Neural cell (in vitro differentiated cells): Measurements from ENCODE around the gene GJA3. TPM values are rescaled to one million over a fixed set of nuclear protein-coding genes. Genes with fewer than 3 reads are reported as not detected.
A peak's percentile ranks its signal among the peaks of the same experiment; 100 is the strongest.

ENCODE experiments used
- H2AFZ ChIP-seq: fragments of 200-600, 300-800 bp; sonication (generic), shearing (Covaris generic); 2 replicates; pipeline ENCODE4 v1.6.0; 2014; ENCODE audit warnings: low read depth, mild to moderate bottlenecking, antibody characterized with exemption, low read length, moderate library complexity
- H3F3A ChIP-seq: fragments of 200-600 bp; shearing (Covaris generic); 2 replicates; pipeline ENCODE4 v1.6.1; 2016; ENCODE audit warnings: mild to moderate bottlenecking, moderate library complexity, mixed read lengths, antibody characterized with exemption, low read length; ENCODE audit not compliant: insufficient read depth, poor library complexity, severe bottlenecking
- H3K27ac ChIP-seq: fragments of 200-600, 300-800 bp; sonication (generic), shearing (Covaris generic); 2 replicates; pipeline ENCODE4 v1.5.1; 2014; ENCODE audit warnings: mild to moderate bottlenecking, low read length, moderate library complexity
- H3K27me3 ChIP-seq: fragments of 300-800, 200-600 bp; sonication (generic), shearing (Covaris generic); 2 replicates; pipeline ENCODE4 v1.6.0; 2014; ENCODE audit warnings: mild to moderate bottlenecking, low read depth, low read length, moderate library complexity; ENCODE audit not compliant: insufficient read depth
- H3K36me3 ChIP-seq: fragments of 300-800, 200-600 bp; sonication (generic), shearing (Covaris generic); 2 replicates; pipeline ENCODE4 v1.5.1; 2014; ENCODE audit warnings: mild to moderate bottlenecking, antibody characterized with exemption, low read length, moderate library complexity; ENCODE audit not compliant: insufficient read depth
- H3K4me2 ChIP-seq: fragments of 300-800, 200-600 bp; sonication (generic), shearing (Covaris generic); 2 replicates; pipeline ENCODE4 v1.6.0; 2014; ENCODE audit warnings: mild to moderate bottlenecking, low read length
- H3K4me3 ChIP-seq: fragments of 300-800, 200-600 bp; sonication (generic), shearing (Covaris generic); 2 replicates; pipeline ENCODE4 v1.5.1; 2014; ENCODE audit warnings: mild to moderate bottlenecking, low read length, moderate library complexity
- H3K79me2 ChIP-seq: fragments of 200-600 bp; shearing (Covaris generic); replicated peaks from 2 replicates; pipeline ENCODE4 v1.6.0; 2014; ENCODE audit warnings: mild to moderate bottlenecking, low read length, moderate library complexity; ENCODE audit not compliant: insufficient read depth
- H3K9ac ChIP-seq: fragments of 300-800, 200-600 bp; sonication (generic), shearing (Covaris generic); 2 replicates; pipeline ENCODE4 v1.6.1; 2016; ENCODE audit warnings: mild to moderate bottlenecking, low read length, mixed read lengths
- H3K9me2 ChIP-seq: fragments of 200-600 bp; shearing (Covaris generic); 2 replicates; pipeline ENCODE4 v1.6.1; 2016; ENCODE audit warnings: mild to moderate bottlenecking, low read length, mixed read lengths; ENCODE audit not compliant: insufficient read depth
- H3K9me3 ChIP-seq: fragments of 200-600, 300-800 bp; sonication (generic), shearing (Covaris generic); 2 replicates; pipeline ENCODE4 v1.6.1; 2016; ENCODE audit warnings: mild to moderate bottlenecking, mixed run types, low read length, moderate library complexity, mixed read lengths
- H4K20me1 ChIP-seq: fragments of 200-600 bp; shearing (Covaris generic); 2 replicates; pipeline ENCODE4 v1.6.1; 2016; ENCODE audit warnings: mild to moderate bottlenecking, mixed run types; ENCODE audit not compliant: insufficient read depth
- EP300 ChIP-seq: fragments of 450-650 bp; conservative IDR thresholded peaks from 2 replicates; pipeline ENCODE4 v1.6.1; 2014; ENCODE audit warnings: antibody characterized with exemption, mild to moderate bottlenecking, moderate library complexity; ENCODE audit not compliant: poor library complexity, severe bottlenecking
- EZH2 ChIP-seq: fragments of 200-600, 300-800 bp; shearing (Covaris generic), sonication (generic); IDR thresholded peaks from 2 replicates; pipeline ENCODE4 v1.6.1; 2014; ENCODE audit warnings: antibody characterized with exemption, low read length, borderline replicate concordance, mild to moderate bottlenecking; ENCODE audit not compliant: insufficient read depth, poor library complexity, severe bottlenecking
- MXI1 ChIP-seq: fragments of 450-650 bp; conservative IDR thresholded peaks from 2 replicates; pipeline ENCODE4 v1.6.1; 2014; ENCODE audit warnings: antibody characterized with exemption, mild to moderate bottlenecking; ENCODE audit not compliant: poor library complexity, severe bottlenecking
- POLR2AphosphoS5 ChIP-seq: IDR thresholded peaks from 2 replicates; pipeline ENCODE4 v1.6.1; 2012
- RAD21 ChIP-seq: fragments of 450-650 bp; conservative IDR thresholded peaks from 2 replicates; pipeline ENCODE4 v1.6.1; 2014; ENCODE audit warnings: antibody characterized with exemption, mild to moderate bottlenecking, moderate library complexity
- REST ChIP-seq: IDR thresholded peaks from 2 replicates; pipeline ENCODE4 v1.6.1; 2012; ENCODE audit warnings: borderline replicate concordance
- SMC3 ChIP-seq: fragments of 450-650 bp; conservative IDR thresholded peaks from 2 replicates; pipeline ENCODE4 v1.6.1; 2014; ENCODE audit warnings: antibody characterized with exemption, mild to moderate bottlenecking, moderate library complexity; ENCODE audit not compliant: poor library complexity
- TAF1 ChIP-seq: IDR thresholded peaks from 2 replicates; pipeline ENCODE4 v1.6.1; 2012; ENCODE audit warnings: low read depth
- polyA plus RNA-seq: library from polyadenylated mRNA; depleted of rRNA; stranded (reverse); fragments of >200 nt; gene quantifications from 2 replicates; pipeline ENCODE4 v1.2.3, GENCODE V29; 2014
- TF ChIP-seq, protein P1 (sequence below): fragments of 450-650 bp; IDR thresholded peaks from 2 replicates; pipeline ENCODE4 v1.5.1; 2014; ENCODE audit warnings: antibody characterized with exemption, mild to moderate bottlenecking, moderate library complexity; ENCODE audit not compliant: poor library complexity, severe bottlenecking

The GJA3 gene
- polyA plus RNA-seq, 1 donor from 2014 or later, result not detected

- peak overlapping the region; percentile 69 for H3K4me3 ChIP-seq
- TF ChIP-seq EZH2 (peak; percentile 23), EP300 (no peak)
- peak overlapping the region; percentile 87 for H3K4me2 ChIP-seq
- H3K9me2 ChIP-seq, result no peaks in the 10 kb centered on the region
- H4K20me1 ChIP-seq, result no peaks in the 10 kb centered on the region
- H3K27me3 ChIP-seq, result peaks cover 75% of the 10 kb centered on the region
- no peaks in the 10 kb centered on the region for H3F3A ChIP-seq
- H3K79me2 ChIP-seq, result no peaks in the 10 kb centered on the region
- H3K36me3 ChIP-seq, result no peaks in the 10 kb centered on the region
- H3K27ac ChIP-seq, result no peak overlapping the region
- no peaks in the 10 kb centered on the region for H3K9me3 ChIP-seq
- no peak overlapping the region for H2AFZ ChIP-seq
- no peak overlapping the region for H3K9ac ChIP-seq
Measured at GRCh38 chr13:20193162-20193906, 32.5 kb upstream of the GJA3 start.

GRCh38 chr13:20192836-20193161, 31.9 kb upstream of the GJA3 start, which contains the start of gene GJB2:
TSS of gene GJB2 (minus strand) at chr13:20192938. CDS start at chr13:20189581, 3,357 bp downstream.
- no peaks in the 10 kb centered on the region for H3F3A ChIP-seq
- no peak within 1 kb of the TSS for H2AFZ ChIP-seq
- no peaks in the 10 kb centered on the region for H3K9me3 ChIP-seq
- no peaks in the 10 kb centered on the region for H4K20me1 ChIP-seq
- H3K9ac ChIP-seq, result peak within 1 kb of the TSS; percentile 17
- H3K79me2 ChIP-seq, result no peaks in the 10 kb centered on the region
- peak within 1 kb of the TSS; percentile 69 for H3K4me3 ChIP-seq
- no peak within 1 kb of the TSS for H3K27ac ChIP-seq
- TF ChIP-seq REST (no peak), SMC3 (no peak), RAD21 (no peak), EP300 (no peak), EZH2 (no peak), POLR2AphosphoS5 (no peak), TAF1 (no peak), MXI1 (no peak)
- TF ChIP-seq, protein P1, sequence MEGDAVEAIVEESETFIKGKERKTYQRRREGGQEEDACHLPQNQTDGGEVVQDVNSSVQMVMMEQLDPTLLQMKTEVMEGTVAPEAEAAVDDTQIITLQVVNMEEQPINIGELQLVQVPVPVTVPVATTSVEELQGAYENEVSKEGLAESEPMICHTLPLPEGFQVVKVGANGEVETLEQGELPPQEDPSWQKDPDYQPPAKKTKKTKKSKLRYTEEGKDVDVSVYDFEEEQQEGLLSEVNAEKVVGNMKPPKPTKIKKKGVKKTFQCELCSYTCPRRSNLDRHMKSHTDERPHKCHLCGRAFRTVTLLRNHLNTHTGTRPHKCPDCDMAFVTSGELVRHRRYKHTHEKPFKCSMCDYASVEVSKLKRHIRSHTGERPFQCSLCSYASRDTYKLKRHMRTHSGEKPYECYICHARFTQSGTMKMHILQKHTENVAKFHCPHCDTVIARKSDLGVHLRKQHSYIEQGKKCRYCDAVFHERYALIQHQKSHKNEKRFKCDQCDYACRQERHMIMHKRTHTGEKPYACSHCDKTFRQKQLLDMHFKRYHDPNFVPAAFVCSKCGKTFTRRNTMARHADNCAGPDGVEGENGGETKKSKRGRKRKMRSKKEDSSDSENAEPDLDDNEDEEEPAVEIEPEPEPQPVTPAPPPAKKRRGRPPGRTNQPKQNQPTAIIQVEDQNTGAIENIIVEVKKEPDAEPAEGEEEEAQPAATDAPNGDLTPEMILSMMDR, result no peak
- H3K9me2 ChIP-seq, result no peaks in the 10 kb centered on the region
- peaks cover 75% of the 10 kb centered on the region for H3K27me3 ChIP-seq
- H3K36me3 ChIP-seq, result no peaks in the 10 kb centered on the region
- H3K4me2 ChIP-seq, result peak within 1 kb of the TSS; percentile 87
